ENCODE data around the gene ASCC2.
"Not testable (repeated sequence)": the region's sequence is repeated elsewhere in the genome, so short reads cannot be mapped to it uniquely, and the experiment has no call there.

ASCC2 gene

DNA sequence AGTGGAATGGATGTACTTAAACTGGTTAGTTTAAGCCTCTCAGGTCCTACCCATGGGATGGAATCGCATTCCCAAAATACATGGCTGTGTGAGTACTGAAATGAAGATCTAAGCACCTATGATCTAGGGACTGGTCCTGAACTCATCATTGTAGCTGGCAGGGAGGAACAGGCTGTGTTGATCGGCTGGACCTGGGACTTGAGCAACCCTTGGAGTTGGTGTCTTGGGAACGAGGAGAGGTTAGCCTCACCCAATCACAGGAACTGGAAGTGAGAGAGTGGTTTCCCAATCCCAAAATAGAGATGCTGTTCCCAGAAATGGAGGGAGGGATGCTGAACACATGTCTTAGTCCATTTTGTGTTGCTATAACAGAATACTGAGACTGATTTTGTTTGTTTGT lies 16.4 kb upstream of the ASCC2 start:
- no peak for DNase-seq

DNA sequence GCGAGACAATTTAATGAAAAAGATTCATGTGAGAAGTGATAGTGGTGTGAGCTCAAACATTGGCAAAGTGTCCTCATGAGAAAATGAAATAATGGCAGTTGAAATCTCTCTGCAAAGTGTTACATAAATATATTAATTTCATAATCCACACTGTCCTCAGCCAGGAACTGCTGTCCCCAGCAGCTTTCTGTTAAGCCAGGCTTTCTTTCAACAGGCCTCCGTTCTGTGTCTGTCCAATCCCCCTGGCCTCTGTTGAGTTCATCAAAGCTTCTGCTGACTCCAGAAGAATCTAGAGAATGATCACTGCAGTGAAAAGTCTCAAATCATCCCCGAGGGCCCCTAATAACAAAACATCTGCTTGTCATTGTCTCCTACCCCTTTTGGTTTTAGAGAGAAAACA lies 10.0 kb upstream of the ASCC2 start:
- DNase-seq: peak; percentile 18

GRCh38 chr22:29846290-29846689 lies 8.2 kb upstream of the ASCC2 start:
- DNase-seq: no peak

- peak; percentile 56 for DNase-seq
These were observed 4.7 kb upstream of the ASCC2 start for GRCh38 chr22:29842740-29843139.

DNA sequence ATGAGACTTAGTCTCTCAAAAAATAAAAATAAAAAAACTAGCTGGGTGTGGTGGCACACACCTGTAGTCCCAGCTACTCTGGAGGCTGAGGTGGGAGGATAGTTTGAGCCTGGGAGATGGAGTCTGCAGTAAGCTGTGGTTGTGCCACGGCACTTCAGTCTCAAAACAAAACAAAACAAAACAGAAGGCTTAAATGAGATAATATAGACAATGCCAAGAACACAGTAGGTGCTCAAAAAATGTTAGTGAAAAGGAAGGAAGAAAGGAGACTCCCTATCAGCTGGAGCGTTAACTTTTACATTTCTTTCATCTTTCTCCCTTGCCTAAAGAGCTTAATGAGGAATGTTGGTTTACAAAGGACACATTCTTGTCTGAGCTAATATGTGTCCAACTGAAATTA lies 4.1 kb upstream of the ASCC2 start:
- no peak for DNase-seq

DNA sequence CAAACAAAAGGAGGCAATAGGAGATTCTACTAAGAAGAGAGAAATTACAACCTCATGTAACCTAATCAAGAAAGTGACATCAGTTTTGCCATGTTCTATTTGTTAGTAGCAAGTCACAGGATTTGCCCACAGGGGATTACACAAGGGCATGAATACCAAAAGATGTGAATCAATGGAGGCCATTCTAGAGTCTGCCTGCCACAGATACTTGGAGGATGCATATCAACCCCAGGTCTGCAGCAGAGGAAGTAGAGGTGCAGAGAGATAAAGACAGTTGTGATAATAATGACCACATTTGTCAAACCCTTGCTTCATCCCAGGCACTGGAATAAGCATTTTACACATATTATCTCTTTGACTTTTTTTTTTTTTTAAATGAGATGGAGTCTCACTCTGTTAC lies 2.4 kb upstream of the ASCC2 start:
- DNase-seq: peak; percentile 32

GRCh38 chr22:29839039-29839438 lies 965 bp upstream of the ASCC2 start:
- DNase-seq: no peak

GRCh38 chr22:29838599-29838956 lies 504 bp upstream of the ASCC2 start:
- DNase-seq: no peak

DNA sequence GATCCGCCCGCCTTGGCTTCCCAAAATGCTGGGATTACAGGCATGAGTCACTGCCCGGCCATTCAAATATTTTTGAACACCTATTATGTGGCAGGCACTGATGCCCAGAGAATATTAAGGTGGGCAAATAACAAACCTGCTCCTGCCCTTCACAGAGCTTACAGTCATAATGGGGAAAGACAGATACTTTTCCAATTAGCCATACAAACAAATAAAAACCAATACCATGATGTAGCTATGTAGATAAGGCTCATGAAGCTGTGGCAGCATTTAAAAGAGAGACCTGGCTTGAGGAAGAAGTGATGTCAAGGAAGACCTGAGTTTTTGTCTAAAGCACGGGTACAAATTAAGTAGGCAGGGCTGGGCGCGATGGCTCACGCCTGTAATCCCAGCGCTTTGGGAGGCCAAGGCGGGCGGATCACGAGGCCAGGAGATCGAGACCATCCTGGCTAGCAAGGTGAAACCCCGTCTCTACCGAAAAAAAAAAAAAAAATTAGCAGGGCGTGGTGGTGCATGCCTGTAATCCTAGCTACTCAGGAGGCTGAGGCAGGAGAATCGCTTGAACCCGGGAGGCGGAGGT lies 1.2 kb downstream of the ASCC2 start:
- DNase-seq: not testable (repeated sequence)

- DNase-seq: no peak
These were observed 4.0 kb downstream of the ASCC2 start for GRCh38 chr22:29834046-29834445.

DNA sequence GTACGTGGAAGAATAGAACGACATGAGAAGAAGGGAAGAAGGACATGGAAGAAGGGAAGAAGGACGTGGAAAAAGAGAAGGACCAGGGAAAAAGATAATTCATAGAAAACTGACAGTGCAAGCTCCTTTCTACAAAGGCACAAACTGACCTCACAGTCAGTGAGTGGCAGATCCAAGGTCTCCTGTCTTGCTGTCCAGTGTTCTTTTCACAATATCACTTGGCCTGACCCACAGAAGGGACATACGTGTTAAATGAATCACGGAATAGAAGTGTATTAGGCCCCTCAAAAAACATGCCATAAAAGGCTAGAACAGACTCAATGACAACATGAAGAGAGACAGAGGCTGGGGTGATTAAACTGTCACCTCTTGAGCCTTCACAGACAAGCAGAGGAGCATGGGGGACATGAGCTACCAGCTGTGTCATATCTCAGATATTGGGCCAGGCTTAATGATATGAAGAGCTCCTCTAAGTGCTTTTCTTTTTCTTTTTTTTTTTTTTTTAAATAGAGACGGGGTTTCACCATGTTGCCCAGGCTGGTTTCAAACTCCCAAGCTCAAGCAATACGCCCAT lies 4.6 kb downstream of the ASCC2 start:
- DNase-seq: no peak

GRCh38 chr22:29831958-29832357 lies 6.1 kb downstream of the ASCC2 start:
- no peak for DNase-seq

GRCh38 chr22:29831186-29831921 lies 6.7 kb downstream of the ASCC2 start:
- DNase-seq: no peak

- no peak for DNase-seq
These were observed 7.5 kb downstream of the ASCC2 start for GRCh38 chr22:29830585-29830984.

DNA sequence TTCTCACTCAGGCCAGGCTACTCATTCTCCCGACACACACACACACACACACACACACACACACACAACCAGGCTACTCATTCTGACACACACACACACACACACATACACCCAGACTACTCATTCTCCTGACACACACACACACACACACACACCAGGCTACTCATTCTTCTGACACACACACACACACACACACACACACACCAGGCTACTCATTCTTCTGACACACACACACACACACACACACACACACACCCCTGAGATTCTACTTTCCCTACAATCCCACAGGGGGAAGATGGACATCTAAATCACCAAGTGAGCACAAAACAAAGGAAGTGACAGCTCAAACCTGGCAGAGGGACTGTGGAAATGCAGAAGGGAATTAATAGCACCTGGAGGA lies 10.3 kb downstream of the ASCC2 start:
- DNase-seq: not testable (repeated sequence)

DNA sequence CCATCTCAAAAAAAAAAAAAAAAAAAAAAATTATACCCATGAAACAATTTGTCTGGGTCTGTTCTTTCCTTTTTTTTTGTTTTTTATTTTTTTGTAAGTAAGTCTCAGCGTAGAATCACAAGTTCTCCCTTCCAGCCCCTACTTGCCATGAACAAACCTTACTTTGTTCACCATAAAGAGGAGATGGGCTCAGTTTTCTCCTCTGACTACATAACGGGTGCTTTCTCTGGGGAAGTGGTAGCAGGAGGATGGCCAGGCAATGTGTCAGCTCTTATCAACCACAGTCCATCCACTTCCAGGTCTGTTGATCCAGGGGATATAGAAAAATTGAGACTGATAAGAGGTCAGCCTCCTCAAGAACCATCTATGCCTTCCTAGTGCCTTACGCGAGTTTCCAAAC lies 11.0 kb downstream of the ASCC2 start:
- DNase-seq: no peak

- DNase-seq: no peak
These were observed 12.5 kb downstream of the ASCC2 start for GRCh38 chr22:29825578-29825977.

DNA sequence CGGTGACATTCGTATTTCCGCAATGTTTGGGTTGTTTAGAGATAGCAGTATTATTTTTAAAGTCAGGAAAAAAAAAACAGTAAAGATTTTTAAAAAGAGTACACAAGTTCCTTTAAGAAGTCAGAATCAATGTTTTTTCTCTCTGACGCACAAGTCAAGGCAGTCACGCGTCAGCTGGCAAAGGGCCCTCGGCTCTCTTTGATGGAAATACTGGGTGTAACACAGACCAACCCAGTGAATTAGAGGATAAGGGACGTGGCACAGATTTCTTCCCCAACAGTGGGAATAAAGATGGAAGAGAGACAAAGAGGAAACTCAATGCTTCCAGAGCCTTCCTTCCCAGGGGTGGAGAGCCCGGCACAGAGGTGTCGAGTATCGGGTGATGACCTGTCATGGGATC lies 13.4 kb downstream of the ASCC2 start:
- DNase-seq: no peak

DNA sequence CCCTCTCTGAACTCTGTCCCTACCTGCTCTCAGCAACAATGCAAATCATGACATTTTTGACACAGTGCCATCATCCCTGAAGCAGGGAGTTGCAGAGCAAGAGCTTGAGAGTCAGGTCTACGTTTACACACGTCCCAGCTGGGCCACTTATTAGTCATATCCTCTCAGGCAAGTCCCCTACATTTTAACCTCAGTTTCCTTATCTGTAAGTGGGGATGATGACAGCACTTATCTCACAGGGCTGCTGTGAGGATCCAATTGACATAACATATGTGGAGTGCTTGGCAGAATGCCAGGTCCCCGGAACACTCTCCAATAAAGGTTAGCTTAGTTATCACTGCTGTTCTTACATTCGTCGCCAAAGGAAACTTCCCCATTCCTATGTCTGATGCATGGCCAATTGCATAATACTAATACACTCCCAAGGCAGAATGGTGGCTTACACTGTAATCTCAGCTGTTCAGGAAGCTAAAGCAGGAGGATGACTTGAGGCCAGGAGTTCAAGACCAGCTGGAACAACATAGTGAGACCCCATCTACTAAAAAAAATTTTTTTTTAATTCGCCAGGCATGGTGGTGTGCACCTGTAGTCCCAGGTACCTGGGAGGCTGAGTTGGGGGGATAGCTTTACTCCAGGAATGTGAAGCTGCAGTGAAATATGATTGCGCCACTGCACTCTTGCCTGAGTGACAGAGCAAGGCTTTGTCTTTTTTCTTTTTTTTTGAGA lies 16.6 kb downstream of the ASCC2 start:
- peak; percentile 99 for DNase-seq

GRCh38 chr22:29820961-29821290 lies 17.1 kb downstream of the ASCC2 start:
- no peak for DNase-seq

- DNase-seq: no peak
These were observed 18.6 kb downstream of the ASCC2 start for GRCh38 chr22:29819501-29819900.

DNA sequence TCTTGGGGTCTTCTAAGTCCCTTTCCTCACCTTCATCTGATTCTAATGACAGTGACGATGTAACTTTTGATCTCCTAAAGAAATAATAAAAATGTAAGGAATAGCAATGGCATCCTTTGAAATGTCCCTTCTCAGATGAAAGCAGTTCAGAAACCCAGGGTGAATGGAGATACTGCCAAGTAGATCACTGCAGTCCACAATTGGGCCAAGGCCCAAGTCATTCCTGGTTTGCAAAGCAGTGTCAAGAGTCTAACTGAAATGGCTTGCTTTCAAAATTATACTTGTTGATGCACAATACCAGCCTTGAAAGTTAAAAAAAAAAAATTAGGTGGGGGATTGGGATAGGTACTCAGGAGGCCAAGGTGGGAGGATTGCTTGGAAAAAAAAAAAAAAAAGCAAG lies 20.4 kb downstream of the ASCC2 start:
- no peak for DNase-seq

GRCh38 chr22:29816980-29817379 lies 21.1 kb downstream of the ASCC2 start:
- no peak for DNase-seq

GRCh38 chr22:29816539-29816938 lies 21.5 kb downstream of the ASCC2 start:
- no peak for DNase-seq
